Ovary (tissue), 3 donors: ENCODE measurements around the gene AOC2.

Experiments used
- CTCF ChIP-seq, 3 donors: fragments of 450-650 bp in 2 of 3; fragments of 200-600 bp in 1 of 3; IDR thresholded peaks; one replicate each; pipeline versions ENCODE4 v1.5.1 to v1.8.0; 2016 to 2022; ENCODE audit warnings: antibody characterized with exemption in 3 of 3, mild to moderate bottlenecking in 1 of 3
- POLR2A ChIP-seq: fragments of 450-650 bp; IDR thresholded peaks from one replicate; pipeline ENCODE4 v1.6.1; 2017; ENCODE audit warnings: antibody characterized with exemption, mild to moderate bottlenecking, moderate library complexity
- donor health status: DM: no; HTN: no; CAD: no.

- TF ChIP-seq CTCF (IDR thresholded peaks at IDR 0.05) = no peak
- TF ChIP-seq POLR2A = no peak
Measured at GRCh38 chr17:42819939-42820535, 24.3 kb upstream of the AOC2 start.
